Panc1 (cell line): ENCODE data around the gene GCFC2.

Experiments used
- CTCF ChIP-seq: fragments of 450-650 bp; IDR thresholded peaks from 2 replicates; pipeline ENCODE4 v1.5.1; 2017; ENCODE audit warnings: mild to moderate bottlenecking
- POLR2AphosphoS5 ChIP-seq: IDR thresholded peaks from 2 replicates; pipeline ENCODE4 v1.6.1; 2012; ENCODE audit warnings: mild to moderate bottlenecking, low read depth, low read length, moderate library complexity
- SIN3A ChIP-seq: IDR thresholded peaks from 2 replicates; pipeline ENCODE4 v1.6.1; 2012; ENCODE audit warnings: low read depth, mild to moderate bottlenecking, low read length, moderate library complexity, borderline replicate concordance; ENCODE audit not compliant: insufficient read depth
- TCF7L2 ChIP-seq: IDR thresholded peaks from 2 replicates; pipeline ENCODE4 v1.6.1; 2011; ENCODE audit warnings: mild to moderate bottlenecking, low read depth, low read length, inconsistent platforms
- TF ChIP-seq, protein P1 (sequence below), 2 experiments: IDR thresholded peaks; 2 replicates each; pipeline ENCODE4 v1.6.1; 2011 to 2012; ENCODE audit warnings: low read depth in 2 of 2, control low read depth in 1 of 2, low read length in 1 of 2, mild to moderate bottlenecking in 1 of 2, moderate library complexity in 1 of 2; ENCODE audit not compliant: insufficient read depth in 1 of 2

DNA sequence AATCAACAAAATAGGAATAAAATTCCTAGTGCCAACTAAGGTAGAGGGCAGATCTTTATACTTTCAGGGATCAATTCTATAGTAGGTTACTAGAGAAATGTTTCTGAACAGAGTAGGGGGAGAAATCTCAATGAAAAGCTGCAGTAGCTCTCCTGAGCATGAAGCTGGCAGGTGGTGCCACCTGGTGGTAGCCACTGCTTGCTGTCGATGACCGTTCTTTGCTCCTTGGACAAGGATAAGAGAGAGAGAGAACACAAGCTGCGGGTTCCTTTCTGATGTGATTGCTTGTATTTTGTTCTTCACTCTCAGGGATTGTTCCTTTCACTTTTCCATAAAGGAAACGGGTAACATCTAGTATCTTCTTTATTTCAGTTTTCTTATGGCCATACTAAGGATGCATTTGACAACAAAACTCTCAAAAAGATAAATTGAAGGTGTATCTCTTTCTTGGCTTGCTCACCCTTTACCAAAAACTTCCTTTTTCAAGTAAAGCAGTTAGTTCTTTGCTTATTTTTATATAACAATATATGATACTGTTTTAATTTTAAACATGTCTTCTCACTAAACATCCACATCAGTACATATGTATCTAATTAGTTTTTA is 82.7 kb downstream of the GCFC2 start:
- TF ChIP-seq CTCF: peak; percentile 93
- no peak for TF ChIP-seq TCF7L2
- no peak for TF ChIP-seq POLR2AphosphoS5
- TF ChIP-seq, protein P1, sequence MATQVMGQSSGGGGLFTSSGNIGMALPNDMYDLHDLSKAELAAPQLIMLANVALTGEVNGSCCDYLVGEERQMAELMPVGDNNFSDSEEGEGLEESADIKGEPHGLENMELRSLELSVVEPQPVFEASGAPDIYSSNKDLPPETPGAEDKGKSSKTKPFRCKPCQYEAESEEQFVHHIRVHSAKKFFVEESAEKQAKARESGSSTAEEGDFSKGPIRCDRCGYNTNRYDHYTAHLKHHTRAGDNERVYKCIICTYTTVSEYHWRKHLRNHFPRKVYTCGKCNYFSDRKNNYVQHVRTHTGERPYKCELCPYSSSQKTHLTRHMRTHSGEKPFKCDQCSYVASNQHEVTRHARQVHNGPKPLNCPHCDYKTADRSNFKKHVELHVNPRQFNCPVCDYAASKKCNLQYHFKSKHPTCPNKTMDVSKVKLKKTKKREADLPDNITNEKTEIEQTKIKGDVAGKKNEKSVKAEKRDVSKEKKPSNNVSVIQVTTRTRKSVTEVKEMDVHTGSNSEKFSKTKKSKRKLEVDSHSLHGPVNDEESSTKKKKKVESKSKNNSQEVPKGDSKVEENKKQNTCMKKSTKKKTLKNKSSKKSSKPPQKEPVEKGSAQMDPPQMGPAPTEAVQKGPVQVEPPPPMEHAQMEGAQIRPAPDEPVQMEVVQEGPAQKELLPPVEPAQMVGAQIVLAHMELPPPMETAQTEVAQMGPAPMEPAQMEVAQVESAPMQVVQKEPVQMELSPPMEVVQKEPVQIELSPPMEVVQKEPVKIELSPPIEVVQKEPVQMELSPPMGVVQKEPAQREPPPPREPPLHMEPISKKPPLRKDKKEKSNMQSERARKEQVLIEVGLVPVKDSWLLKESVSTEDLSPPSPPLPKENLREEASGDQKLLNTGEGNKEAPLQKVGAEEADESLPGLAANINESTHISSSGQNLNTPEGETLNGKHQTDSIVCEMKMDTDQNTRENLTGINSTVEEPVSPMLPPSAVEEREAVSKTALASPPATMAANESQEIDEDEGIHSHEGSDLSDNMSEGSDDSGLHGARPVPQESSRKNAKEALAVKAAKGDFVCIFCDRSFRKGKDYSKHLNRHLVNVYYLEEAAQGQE (IDR thresholded peaks at IDR 0.05; ENCODE audit: insufficient read depth in 1 of 2, low read depth in 2 of 2, low read length in 1 of 2): no peak
- TF ChIP-seq SIN3A: no peak
